WTC11 (cell line): Measurements from ENCODE around the gene RNF222. TPM values are rescaled to one million over a fixed set of nuclear protein-coding genes. Genes with fewer than 3 reads are reported as not detected.
A peak's percentile ranks its signal among the peaks of the same experiment; 100 is the strongest.

Source experiments
- ATF1 ChIP-seq: sonication (generic); formaldehyde crosslinking; IDR thresholded peaks from 2 replicates; pipeline ENCODE4 v1.8.1; 2023; ENCODE audit warnings: mild to moderate bottlenecking, moderate library complexity, missing genetic modification reagents
- ATF6 ChIP-seq: sonication (generic); formaldehyde crosslinking; IDR thresholded peaks from 2 replicates; pipeline ENCODE4 v1.8.1; 2023; ENCODE audit warnings: mild to moderate bottlenecking, missing genetic modification reagents
- CREB1 ChIP-seq: sonication (generic); formaldehyde crosslinking; IDR thresholded peaks from 2 replicates; pipeline ENCODE4 v1.8.0; 2023; ENCODE audit warnings: mild to moderate bottlenecking, missing genetic modification reagents
- CREM ChIP-seq: sonication (generic); formaldehyde crosslinking; IDR thresholded peaks from 2 replicates; pipeline ENCODE4 v1.8.1; 2022; ENCODE audit warnings: mild to moderate bottlenecking, missing genetic modification reagents, moderate library complexity
- EMX1 ChIP-seq: fragments of 250-450 bp; sonication (Bioruptor Pico); IDR thresholded peaks from 2 replicates; pipeline ENCODE4 v1.8.0; 2021; ENCODE audit warnings: mild to moderate bottlenecking
- FOXK1 ChIP-seq: sonication (generic); formaldehyde crosslinking; IDR thresholded peaks from 2 replicates; pipeline ENCODE4 v1.8.0; 2022; ENCODE audit warnings: mild to moderate bottlenecking, moderate library complexity, missing genetic modification reagents
- IRF1 ChIP-seq: sonication (generic); formaldehyde crosslinking; IDR thresholded peaks from 2 replicates; pipeline ENCODE4 v1.8.0; 2023; ENCODE audit warnings: missing genetic modification reagents
- IRF2 ChIP-seq: sonication (generic); formaldehyde crosslinking; IDR thresholded peaks from 2 replicates; pipeline ENCODE4 v1.8.0; 2022; ENCODE audit warnings: low read depth, missing genetic modification reagents, borderline replicate concordance
- MYBL2 ChIP-seq: sonication (generic); formaldehyde crosslinking; IDR thresholded peaks from 2 replicates; pipeline ENCODE4 v1.8.1; 2023; ENCODE audit warnings: mild to moderate bottlenecking, moderate library complexity, missing genetic modification reagents
- NFE2L1 ChIP-seq: sonication (generic); formaldehyde crosslinking; IDR thresholded peaks from 2 replicates; pipeline ENCODE4 v1.8.1; 2023; ENCODE audit warnings: missing genetic modification reagents
- NR2C2 ChIP-seq: sonication (generic); formaldehyde crosslinking; IDR thresholded peaks from 2 replicates; pipeline ENCODE4 v1.8.0; 2022; ENCODE audit warnings: mild to moderate bottlenecking, missing genetic modification reagents
- SOX15 ChIP-seq: fragments of 250-450 bp; sonication (Bioruptor Pico); IDR thresholded peaks from 2 replicates; pipeline ENCODE4 v1.9.0; 2021; ENCODE audit warnings: mild to moderate bottlenecking
- SP1 ChIP-seq: sonication (generic); formaldehyde crosslinking; conservative IDR thresholded peaks from 2 replicates; pipeline ENCODE4 v1.8.1; 2022; ENCODE audit warnings: missing genetic modification reagents
- TCF7 ChIP-seq: sonication (generic); formaldehyde crosslinking; IDR thresholded peaks from 2 replicates; pipeline ENCODE4 v1.8.0; 2022; ENCODE audit warnings: mild to moderate bottlenecking, low read depth, missing genetic modification reagents, moderate library complexity
- TEAD1 ChIP-seq: sonication (generic); formaldehyde crosslinking; IDR thresholded peaks from 2 replicates; pipeline ENCODE4 v1.8.0; 2022; ENCODE audit warnings: mild to moderate bottlenecking, missing genetic modification reagents
- ZBTB21 ChIP-seq: sonication (generic); formaldehyde crosslinking; IDR thresholded peaks from 2 replicates; pipeline ENCODE4 v1.8.1; 2023; ENCODE audit warnings: mild to moderate bottlenecking, missing genetic modification reagents, borderline replicate concordance
- ZNF121 ChIP-seq: sonication (generic); formaldehyde crosslinking; IDR thresholded peaks from 2 replicates; pipeline ENCODE4 v1.8.0; 2023; ENCODE audit warnings: missing genetic modification reagents
- ZNF232 ChIP-seq: sonication (generic); formaldehyde crosslinking; IDR thresholded peaks from 2 replicates; pipeline ENCODE4 v1.8.0; 2022; ENCODE audit warnings: mild to moderate bottlenecking, missing genetic modification reagents
- ZNF263 ChIP-seq: sonication (generic); formaldehyde crosslinking; IDR thresholded peaks from 2 replicates; pipeline ENCODE4 v1.8.1; 2022; ENCODE audit warnings: low read depth, mild to moderate bottlenecking, moderate library complexity, missing genetic modification reagents
- ZNF532 ChIP-seq: fragments of 250-450 bp; sonication (Bioruptor Pico); IDR thresholded peaks from 2 replicates; pipeline ENCODE4 v1.9.0; 2021; ENCODE audit warnings: mild to moderate bottlenecking, borderline replicate concordance
- total RNA-seq: library from RNA; stranded (reverse); gene quantifications from 3 replicates; pipeline ENCODE4 v1.2.3, GENCODE V29; 2021
- TF ChIP-seq, protein P1 (sequence below): sonication (generic); formaldehyde crosslinking; IDR thresholded peaks from 2 replicates; pipeline ENCODE4 v1.8.0; 2022; ENCODE audit warnings: missing genetic modification reagents
- TF ChIP-seq, protein P2 (sequence below): sonication (generic); formaldehyde crosslinking; IDR thresholded peaks from 2 replicates; pipeline ENCODE4 v1.8.1; 2022; ENCODE audit warnings: mild to moderate bottlenecking, missing genetic modification reagents, moderate library complexity, borderline replicate concordance
- TF ChIP-seq, protein P3 (sequence below): sonication (generic); formaldehyde crosslinking; IDR thresholded peaks from 2 replicates; pipeline ENCODE4 v1.8.0; 2022; ENCODE audit warnings: mild to moderate bottlenecking, missing genetic modification reagents
- TF ChIP-seq, protein P4 (sequence below): fragments of 250-450 bp; sonication (Bioruptor Pico); conservative IDR thresholded peaks from 2 replicates; pipeline ENCODE4 v1.9.0; 2021; ENCODE audit warnings: mild to moderate bottlenecking

Gene RNF222
- total RNA-seq, 1 experiment from 2014 or later = not detected

GRCh38 chr17:8376271-8377067 lies 21.2 kb downstream of the RNF222 start, which contains the start of gene KRABD2 (continued):
- no peak for TF ChIP-seq SOX15
- TF ChIP-seq TCF7 (CRISPR knock-in tag) = 0 out of 2 replicates have a peak, but pooled peaks have one; percentile 71
- TF ChIP-seq NFE2L1 (CRISPR knock-in tag) = peak; percentile 91
- TF ChIP-seq IRF1 (CRISPR knock-in tag) = no peak; the same call in 1 of the 2 replicates
- TF ChIP-seq, protein P1, sequence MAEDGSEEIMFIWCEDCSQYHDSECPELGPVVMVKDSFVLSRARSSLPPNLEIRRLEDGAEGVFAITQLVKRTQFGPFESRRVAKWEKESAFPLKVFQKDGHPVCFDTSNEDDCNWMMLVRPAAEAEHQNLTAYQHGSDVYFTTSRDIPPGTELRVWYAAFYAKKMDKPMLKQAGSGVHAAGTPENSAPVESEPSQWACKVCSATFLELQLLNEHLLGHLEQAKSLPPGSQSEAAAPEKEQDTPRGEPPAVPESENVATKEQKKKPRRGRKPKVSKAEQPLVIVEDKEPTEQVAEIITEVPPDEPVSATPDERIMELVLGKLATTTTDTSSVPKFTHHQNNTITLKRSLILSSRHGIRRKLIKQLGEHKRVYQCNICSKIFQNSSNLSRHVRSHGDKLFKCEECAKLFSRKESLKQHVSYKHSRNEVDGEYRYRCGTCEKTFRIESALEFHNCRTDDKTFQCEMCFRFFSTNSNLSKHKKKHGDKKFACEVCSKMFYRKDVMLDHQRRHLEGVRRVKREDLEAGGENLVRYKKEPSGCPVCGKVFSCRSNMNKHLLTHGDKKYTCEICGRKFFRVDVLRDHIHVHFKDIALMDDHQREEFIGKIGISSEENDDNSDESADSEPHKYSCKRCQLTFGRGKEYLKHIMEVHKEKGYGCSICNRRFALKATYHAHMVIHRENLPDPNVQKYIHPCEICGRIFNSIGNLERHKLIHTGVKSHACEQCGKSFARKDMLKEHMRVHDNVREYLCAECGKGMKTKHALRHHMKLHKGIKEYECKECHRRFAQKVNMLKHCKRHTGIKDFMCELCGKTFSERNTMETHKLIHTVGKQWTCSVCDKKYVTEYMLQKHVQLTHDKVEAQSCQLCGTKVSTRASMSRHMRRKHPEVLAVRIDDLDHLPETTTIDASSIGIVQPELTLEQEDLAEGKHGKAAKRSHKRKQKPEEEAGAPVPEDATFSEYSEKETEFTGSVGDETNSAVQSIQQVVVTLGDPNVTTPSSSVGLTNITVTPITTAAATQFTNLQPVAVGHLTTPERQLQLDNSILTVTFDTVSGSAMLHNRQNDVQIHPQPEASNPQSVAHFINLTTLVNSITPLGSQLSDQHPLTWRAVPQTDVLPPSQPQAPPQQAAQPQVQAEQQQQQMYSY (CRISPR knock-in tag) = no peak
- TF ChIP-seq, protein P2, sequence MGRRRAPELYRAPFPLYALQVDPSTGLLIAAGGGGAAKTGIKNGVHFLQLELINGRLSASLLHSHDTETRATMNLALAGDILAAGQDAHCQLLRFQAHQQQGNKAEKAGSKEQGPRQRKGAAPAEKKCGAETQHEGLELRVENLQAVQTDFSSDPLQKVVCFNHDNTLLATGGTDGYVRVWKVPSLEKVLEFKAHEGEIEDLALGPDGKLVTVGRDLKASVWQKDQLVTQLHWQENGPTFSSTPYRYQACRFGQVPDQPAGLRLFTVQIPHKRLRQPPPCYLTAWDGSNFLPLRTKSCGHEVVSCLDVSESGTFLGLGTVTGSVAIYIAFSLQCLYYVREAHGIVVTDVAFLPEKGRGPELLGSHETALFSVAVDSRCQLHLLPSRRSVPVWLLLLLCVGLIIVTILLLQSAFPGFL = no peak; the same call in 1 of the 2 replicates
- no peak for TF ChIP-seq ZNF121 (CRISPR knock-in tag)
- TF ChIP-seq ZNF232 (CRISPR knock-in tag) = peak; percentile 67; the same call in 1 of the 2 replicates
- TF ChIP-seq MYBL2 (CRISPR knock-in tag) = peak; percentile 92
- 0 out of 2 replicates have a peak, but pooled peaks have one; percentile 80 for TF ChIP-seq IRF2 (CRISPR knock-in tag)
- peak; percentile 87 for TF ChIP-seq FOXK1 (CRISPR knock-in tag)
- no peak; the same call in 1 of the 2 replicates for TF ChIP-seq ZNF263
- TF ChIP-seq CREM (CRISPR knock-in tag) = no peak; the same call in 1 of the 2 replicates
- peak; percentile 57; the same call in 1 of the 2 replicates for TF ChIP-seq ZNF532
- TF ChIP-seq TEAD1 (CRISPR knock-in tag) = peak; percentile 86; the same call in 1 of the 2 replicates
- TF ChIP-seq NR2C2 (CRISPR knock-in tag) = no peak; the same call in 1 of the 2 replicates
- TF ChIP-seq ATF1 = peak; percentile 86; the same call in 1 of the 2 replicates
- no peak for TF ChIP-seq ATF6 (CRISPR knock-in tag)
- TF ChIP-seq CREB1 (CRISPR knock-in tag) = peak; percentile 85
- peak; percentile 95 for TF ChIP-seq EMX1 (CRISPR knock-in tag)
- TF ChIP-seq, protein P3, sequence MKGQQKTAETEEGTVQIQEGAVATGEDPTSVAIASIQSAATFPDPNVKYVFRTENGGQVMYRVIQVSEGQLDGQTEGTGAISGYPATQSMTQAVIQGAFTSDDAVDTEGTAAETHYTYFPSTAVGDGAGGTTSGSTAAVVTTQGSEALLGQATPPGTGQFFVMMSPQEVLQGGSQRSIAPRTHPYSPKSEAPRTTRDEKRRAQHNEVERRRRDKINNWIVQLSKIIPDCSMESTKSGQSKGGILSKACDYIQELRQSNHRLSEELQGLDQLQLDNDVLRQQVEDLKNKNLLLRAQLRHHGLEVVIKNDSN (CRISPR knock-in tag) = peak; percentile 50
- TF ChIP-seq ZBTB21 (CRISPR knock-in tag) = peak; percentile 93
- TF ChIP-seq, protein P4, sequence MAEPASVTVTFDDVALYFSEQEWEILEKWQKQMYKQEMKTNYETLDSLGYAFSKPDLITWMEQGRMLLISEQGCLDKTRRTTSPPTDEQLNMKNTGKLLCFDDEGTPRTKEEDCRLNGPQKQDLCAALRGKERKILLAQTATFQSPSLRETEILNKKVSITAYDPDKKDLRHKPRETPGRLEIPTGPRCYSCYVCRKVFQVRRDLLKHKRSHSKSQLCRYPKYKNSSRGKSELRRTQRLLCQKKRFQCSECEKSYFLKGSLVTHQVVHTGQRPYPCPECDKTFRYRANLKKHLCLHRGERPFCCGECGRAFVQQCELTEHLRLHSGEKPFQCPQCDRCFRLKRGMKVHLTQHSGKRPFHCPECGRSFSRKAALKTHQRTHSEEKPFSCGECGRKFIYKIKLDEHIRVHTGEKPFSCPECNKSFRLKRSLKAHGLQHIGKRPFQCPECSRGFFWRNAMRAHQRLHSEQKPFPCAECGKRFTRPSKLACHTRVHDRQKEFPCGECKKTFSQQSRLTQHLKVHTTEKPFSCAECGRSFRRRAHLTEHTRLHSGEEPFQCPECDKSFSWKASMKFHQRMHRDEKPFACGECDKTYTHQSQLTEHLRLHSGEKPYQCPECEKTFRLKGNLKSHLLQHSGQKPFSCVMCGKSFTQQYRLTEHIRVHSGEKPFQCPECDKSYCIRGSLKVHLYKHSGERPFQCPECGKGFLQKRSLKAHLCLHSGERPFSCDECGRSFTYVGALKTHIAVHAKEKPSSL (CRISPR knock-in tag) = peak; percentile 92
- TF ChIP-seq SP1 (CRISPR knock-in tag) = peak; percentile 94
